ENCODE measurements around the gene ERBIN. TPM values are rescaled to one million over a fixed set of nuclear protein-coding genes. Genes with fewer than 3 reads are reported as not detected.

ERBIN gene
- total and polyA plus RNA-seq, 5 donors, result 11.8 to 47.9 (median 42.5) TPM

DNA sequence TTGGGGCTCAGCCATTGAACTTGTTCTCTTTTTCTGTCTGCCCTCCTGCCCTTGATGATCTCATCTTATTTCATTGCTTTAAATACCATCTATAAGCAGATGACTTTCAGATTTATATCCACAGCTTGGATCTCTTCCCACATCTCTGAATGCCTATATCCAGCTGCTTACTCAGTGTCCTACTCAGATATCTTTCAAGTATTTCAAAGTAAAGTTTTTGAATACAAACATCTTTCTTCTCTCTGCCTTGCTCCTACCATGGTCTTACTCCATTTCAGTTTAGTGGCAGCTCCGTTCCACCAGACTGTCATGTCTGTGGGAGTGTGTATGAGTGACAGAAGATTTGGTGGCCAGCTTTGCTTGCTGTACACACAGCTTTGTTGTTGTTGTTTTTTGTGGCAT is 59.7 kb downstream of the ERBIN start:
- intact Hi-C loops (cut with DNase I), result no loop called here
- Histone ChIP-seq H3K4me1 (ENCODE audit: control insufficient read depth, insufficient read depth, low read length) (peaks cover 4% of the 10 kb centered on the region), H3K9me3 (ENCODE audit: control insufficient read depth, low read length) (no peaks in the 10 kb centered on the region), H3K27ac (ENCODE audit: low read length) (no peak overlapping the region), H3K4me3 (ENCODE audit: low read length) (no peak overlapping the region), H3K27me3 (ENCODE audit: control insufficient read depth, insufficient read depth) (no peaks in the 10 kb centered on the region)
- DNase-seq, result no peak
- no peak for ATAC-seq
- WGBS, result 47% methylated on average over 1 of the region's 1 CpG

GRCh38 chr5:65986796-65987195 is 60.4 kb downstream of the ERBIN start:
- Histone ChIP-seq H3K27ac (ENCODE audit: low read length) (no peak overlapping the region), H3K4me1 (ENCODE audit: control insufficient read depth, insufficient read depth, low read length) (peaks cover 4% of the 10 kb centered on the region), H3K4me3 (ENCODE audit: low read length) (no peak overlapping the region), H3K9me3 (ENCODE audit: control insufficient read depth, low read length) (no peaks in the 10 kb centered on the region), H3K27me3 (ENCODE audit: control insufficient read depth, insufficient read depth) (no peaks in the 10 kb centered on the region)
- intact Hi-C loops (cut with DNase I), result no loop called here
- 78% methylated on average over 3 of the region's 3 CpGs for WGBS
- ATAC-seq (no peak), DNase-seq (no peak)

DNA sequence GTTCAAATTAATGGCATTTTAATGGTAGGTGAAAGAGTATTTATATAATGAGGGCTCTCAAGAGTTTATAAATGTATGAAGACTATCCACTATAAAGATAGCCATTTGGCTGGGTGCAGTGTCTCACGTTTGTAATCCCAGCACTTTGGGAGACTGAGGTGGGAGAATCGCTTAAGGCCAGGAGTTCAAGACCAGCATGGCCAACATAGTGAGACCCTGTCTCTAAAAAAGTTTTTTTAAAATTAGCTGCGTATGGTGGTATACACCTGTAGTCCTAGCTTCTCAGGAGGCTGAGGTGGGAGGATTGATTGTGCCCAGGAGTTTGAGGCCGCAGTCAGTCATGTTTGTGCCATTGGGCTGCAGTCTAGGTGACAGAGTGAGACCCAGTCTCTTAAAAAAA is 61.6 kb downstream of the ERBIN start:
- H3K9me3 ChIP-seq (ENCODE audit: control insufficient read depth, low read length), result no peaks in the 10 kb centered on the region
- no peak overlapping the region for H3K4me3 ChIP-seq (ENCODE audit: low read length)
- intact Hi-C loops (cut with DNase I), result no loop called here
- ATAC-seq (no peak), DNase-seq (no peak)
- H3K27ac ChIP-seq (ENCODE audit: low read length), result no peak overlapping the region
- H3K27me3 ChIP-seq (ENCODE audit: control insufficient read depth, insufficient read depth), result no peaks in the 10 kb centered on the region
- WGBS, result 92% methylated on average over 4 of the region's 4 CpGs
- H3K4me1 ChIP-seq (ENCODE audit: control insufficient read depth, insufficient read depth, low read length), result peaks cover 4% of the 10 kb centered on the region

DNA sequence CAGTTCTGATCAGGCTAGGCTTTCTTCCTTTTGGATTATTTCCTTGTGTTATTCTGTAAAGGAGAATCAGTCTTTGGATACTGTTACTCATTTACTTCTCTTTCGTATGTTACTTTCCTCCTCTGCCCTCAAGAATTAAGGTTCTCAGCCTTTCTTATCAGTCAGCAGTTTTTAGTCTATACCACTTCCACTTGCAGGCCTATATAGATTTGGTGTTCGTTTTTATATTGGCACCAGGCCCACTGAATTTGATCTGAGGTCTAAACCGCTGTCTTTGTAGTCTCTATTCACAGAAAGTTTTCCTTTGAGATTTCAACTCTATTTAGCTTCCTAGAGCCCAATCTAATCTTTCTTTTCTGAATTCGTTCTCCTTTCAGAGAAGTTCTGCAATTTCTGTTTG is 62.8 kb downstream of the ERBIN start:
- no peaks in the 10 kb centered on the region for H3K9me3 ChIP-seq (ENCODE audit: control insufficient read depth, low read length)
- no peak overlapping the region for H3K27ac ChIP-seq (ENCODE audit: low read length)
- WGBS, result 68% methylated on average over 4 of the region's 4 CpGs
- no peaks in the 10 kb centered on the region for H3K27me3 ChIP-seq (ENCODE audit: control insufficient read depth, insufficient read depth)
- peaks cover 4% of the 10 kb centered on the region for H3K4me1 ChIP-seq (ENCODE audit: control insufficient read depth, insufficient read depth, low read length)
- ATAC-seq, result no peak
- H3K4me3 ChIP-seq (ENCODE audit: low read length), result no peak overlapping the region
- no peak for DNase-seq
- intact Hi-C loops (cut with DNase I), result no loop called here

DNA sequence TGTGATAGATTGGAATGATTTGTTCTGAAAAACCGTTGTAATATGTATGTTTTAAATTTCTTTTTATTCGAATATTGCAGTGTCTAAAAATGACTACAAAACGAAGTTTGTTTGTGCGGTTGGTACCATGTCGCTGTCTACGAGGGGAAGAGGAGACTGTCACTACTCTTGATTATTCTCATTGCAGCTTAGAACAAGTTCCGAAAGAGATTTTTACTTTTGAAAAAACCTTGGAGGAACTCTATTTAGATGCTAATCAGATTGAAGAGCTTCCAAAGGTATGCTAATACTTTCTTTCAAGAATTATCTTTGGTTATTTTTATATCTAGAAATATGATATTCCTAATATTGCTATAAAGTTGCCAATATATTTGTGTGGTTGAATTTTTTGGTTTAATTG is 66.3 kb downstream of the ERBIN start:
- H3K9me3 ChIP-seq (ENCODE audit: control insufficient read depth, low read length), result no peaks in the 10 kb centered on the region
- 89% methylated on average over 7 of the region's 7 CpGs for WGBS
- DNase-seq (no peak), ATAC-seq (no peak)
- no peaks in the 10 kb centered on the region for H3K27me3 ChIP-seq (ENCODE audit: control insufficient read depth, insufficient read depth)
- H3K4me3 ChIP-seq (ENCODE audit: low read length), result no peak overlapping the region
- intact Hi-C loops (cut with DNase I), result no loop called here
- H3K27ac ChIP-seq (ENCODE audit: low read length), result no peak overlapping the region
- H3K4me1 ChIP-seq (ENCODE audit: control insufficient read depth, insufficient read depth, low read length), result no peaks in the 10 kb centered on the region

- Histone ChIP-seq H3K4me3 (ENCODE audit: low read length) (no peak overlapping the region), H3K9me3 (ENCODE audit: control insufficient read depth, low read length) (no peaks in the 10 kb centered on the region), H3K27ac (ENCODE audit: low read length) (no peak overlapping the region), H3K27me3 (ENCODE audit: control insufficient read depth, insufficient read depth) (no peaks in the 10 kb centered on the region), H3K4me1 (ENCODE audit: control insufficient read depth, insufficient read depth, low read length) (no peaks in the 10 kb centered on the region)
- ATAC-seq (no peak), DNase-seq (no peak)
- WGBS, result 96% methylated on average over 1 of the region's 1 CpG
- intact Hi-C loops (cut with DNase I), result no loop called here
Measured at GRCh38 chr5:65994117-65994786, 67.9 kb downstream of the ERBIN start.

GRCh38 chr5:65999061-65999723 is 72.8 kb downstream of the ERBIN start:
- Histone ChIP-seq H3K27me3 (ENCODE audit: control insufficient read depth, insufficient read depth) (no peaks in the 10 kb centered on the region), H3K4me3 (ENCODE audit: low read length) (no peak overlapping the region), H3K9me3 (ENCODE audit: control insufficient read depth, low read length) (no peaks in the 10 kb centered on the region), H3K27ac (ENCODE audit: low read length) (no peak overlapping the region), H3K4me1 (ENCODE audit: control insufficient read depth, insufficient read depth, low read length) (no peaks in the 10 kb centered on the region)
- DNase-seq, result no peak
- intact Hi-C loops (cut with DNase I), result no loop called here
- 93% methylated on average over 9 of the region's 9 CpGs for WGBS
- ATAC-seq, result no peak

GRCh38 chr5:66001952-66002351 is 75.6 kb downstream of the ERBIN start:
- DNase-seq (no peak), ATAC-seq (no peak)
- no peaks in the 10 kb centered on the region for H3K4me1 ChIP-seq (ENCODE audit: control insufficient read depth, insufficient read depth, low read length)
- H3K4me3 ChIP-seq (ENCODE audit: low read length), result no peak overlapping the region
- no peaks in the 10 kb centered on the region for H3K27me3 ChIP-seq (ENCODE audit: control insufficient read depth, insufficient read depth)
- WGBS, result 100% methylated on average over 4 of the region's 4 CpGs
- intact Hi-C loops (cut with DNase I), result no loop called here
- H3K9me3 ChIP-seq (ENCODE audit: control insufficient read depth, low read length), result no peaks in the 10 kb centered on the region
- H3K27ac ChIP-seq (ENCODE audit: low read length), result no peak overlapping the region

GRCh38 chr5:66002415-66002814 is 76.0 kb downstream of the ERBIN start:
- WGBS, result 85% methylated on average over 2 of the region's 2 CpGs
- H3K27me3 ChIP-seq (ENCODE audit: control insufficient read depth, insufficient read depth), result no peaks in the 10 kb centered on the region
- H3K4me1 ChIP-seq (ENCODE audit: control insufficient read depth, insufficient read depth, low read length), result no peaks in the 10 kb centered on the region
- no peak overlapping the region for H3K27ac ChIP-seq (ENCODE audit: low read length)
- no peak for ATAC-seq
- no peaks in the 10 kb centered on the region for H3K9me3 ChIP-seq (ENCODE audit: control insufficient read depth, low read length)
- no peak for DNase-seq
- intact Hi-C loops (cut with DNase I), result no loop called here
- no peak overlapping the region for H3K4me3 ChIP-seq (ENCODE audit: low read length)

- no peak overlapping the region for H3K27ac ChIP-seq (ENCODE audit: low read length)
- no peaks in the 10 kb centered on the region for H3K9me3 ChIP-seq (ENCODE audit: control insufficient read depth, low read length)
- no peaks in the 10 kb centered on the region for H3K27me3 ChIP-seq (ENCODE audit: control insufficient read depth, insufficient read depth)
- H3K4me3 ChIP-seq (ENCODE audit: low read length), result no peak overlapping the region
- H3K4me1 ChIP-seq (ENCODE audit: control insufficient read depth, insufficient read depth, low read length), result no peaks in the 10 kb centered on the region
- DNase-seq, result no peak
- WGBS, result 98% methylated on average over 14 of the region's 14 CpGs
- no peak for ATAC-seq
- intact Hi-C loops (cut with DNase I), result no loop called here
Measured at GRCh38 chr5:66004216-66004615, 77.8 kb downstream of the ERBIN start.

- Histone ChIP-seq H3K4me3 (ENCODE audit: low read length) (no peak overlapping the region), H3K4me1 (ENCODE audit: control insufficient read depth, insufficient read depth, low read length) (no peaks in the 10 kb centered on the region), H3K27me3 (ENCODE audit: control insufficient read depth, insufficient read depth) (no peaks in the 10 kb centered on the region), H3K27ac (ENCODE audit: low read length) (no peak overlapping the region), H3K9me3 (ENCODE audit: control insufficient read depth, low read length) (no peaks in the 10 kb centered on the region)
- intact Hi-C loops (cut with DNase I), result no loop called here
- WGBS, result 97% methylated on average over 2 of the region's 2 CpGs
- ATAC-seq (no peak), DNase-seq (no peak)
Measured at GRCh38 chr5:66009277-66009676, 82.9 kb downstream of the ERBIN start.

DNA sequence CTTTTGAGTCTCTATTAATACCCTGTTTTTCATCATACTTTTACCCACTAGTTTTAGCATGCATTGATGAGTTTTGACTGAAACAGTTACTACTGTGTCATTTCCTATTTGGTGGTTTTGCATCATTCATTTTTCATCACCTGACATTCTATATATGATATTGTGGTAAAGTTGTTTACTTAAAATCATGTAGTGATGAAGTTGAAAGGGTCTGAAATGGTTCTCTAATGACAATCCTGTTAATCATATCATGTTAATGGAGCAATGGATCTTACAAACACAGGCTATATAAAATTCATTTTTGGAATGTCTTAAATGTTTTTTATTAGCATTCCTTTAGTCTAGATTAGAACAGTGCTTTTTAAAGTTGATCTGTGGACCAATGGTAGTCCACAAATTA is 84.1 kb downstream of the ERBIN start:
- no peak for DNase-seq
- H3K27ac ChIP-seq (ENCODE audit: low read length), result no peak overlapping the region
- no peak for ATAC-seq
- intact Hi-C loops (cut with DNase I), result no loop called here
- H3K4me3 ChIP-seq (ENCODE audit: low read length), result no peak overlapping the region
- H3K4me1 ChIP-seq (ENCODE audit: control insufficient read depth, insufficient read depth, low read length), result no peaks in the 10 kb centered on the region
- no peaks in the 10 kb centered on the region for H3K9me3 ChIP-seq (ENCODE audit: control insufficient read depth, low read length)
- no peaks in the 10 kb centered on the region for H3K27me3 ChIP-seq (ENCODE audit: control insufficient read depth, insufficient read depth)

Data from right cardiac atrium (tissue), 5 donors.